Ecto neural progenitor cell (in vitro differentiated cells): ENCODE data around the gene NUTM2E.
"Not testable (repeated sequence)": the region's sequence is repeated elsewhere in the genome, so short reads cannot be mapped to it uniquely, and the experiment has no call there.

Source experiments
- DNase-seq: peaks from one replicate; pipeline ENCODE4 v3.0.0-alpha.2; 2018; ENCODE audit warnings: low spot score

The NUTM2E gene

GRCh38 chr10:79826496-79827215 lies at the start of gene NUTM2E:
Gene NUTM2E (plus strand): TSS chr10:79826739. CDS start chr10:79841741, 15,002 bp downstream.
- peak; percentile 81 for DNase-seq

GRCh38 chr10:79777997-79778396 lies 48.5 kb upstream of the NUTM2E start:
- not testable (repeated sequence) for DNase-seq

DNA sequence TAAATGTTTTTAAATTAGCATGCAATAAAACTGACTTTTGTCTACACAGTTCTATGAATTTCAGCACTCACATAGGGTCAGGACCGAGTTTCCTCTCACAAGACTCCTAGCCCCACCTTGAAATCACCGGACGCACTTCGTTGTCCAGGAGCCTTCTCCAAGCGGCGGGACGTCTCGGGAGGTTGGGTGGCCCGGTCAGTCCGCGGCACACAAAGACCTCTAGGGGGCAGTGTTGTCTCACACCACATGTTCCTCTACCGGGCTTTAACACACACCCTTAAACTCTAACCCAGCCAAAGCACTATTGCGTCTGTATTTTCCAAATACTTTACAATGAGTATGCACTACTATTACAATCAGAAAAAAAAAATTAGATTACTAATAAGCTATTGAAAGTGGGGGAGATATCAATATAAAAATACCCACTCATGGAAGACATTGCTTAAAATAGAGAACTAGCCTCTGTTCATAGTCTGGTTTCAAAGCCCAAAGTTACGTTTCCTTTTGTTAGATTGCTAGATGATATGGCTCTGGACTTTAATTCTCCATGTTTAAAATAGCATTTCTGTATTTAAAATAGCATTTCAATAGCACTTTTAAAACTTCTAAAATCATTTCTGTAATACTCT lies 47.1 kb upstream of the NUTM2E start:
- peak; percentile 79 for DNase-seq

- DNase-seq, result not testable (repeated sequence)
Measured at GRCh38 chr10:79779992-79780391, 46.5 kb upstream of the NUTM2E start.

GRCh38 chr10:79781584-79781983 lies 45.0 kb upstream of the NUTM2E start:
- not testable (repeated sequence) for DNase-seq

DNA sequence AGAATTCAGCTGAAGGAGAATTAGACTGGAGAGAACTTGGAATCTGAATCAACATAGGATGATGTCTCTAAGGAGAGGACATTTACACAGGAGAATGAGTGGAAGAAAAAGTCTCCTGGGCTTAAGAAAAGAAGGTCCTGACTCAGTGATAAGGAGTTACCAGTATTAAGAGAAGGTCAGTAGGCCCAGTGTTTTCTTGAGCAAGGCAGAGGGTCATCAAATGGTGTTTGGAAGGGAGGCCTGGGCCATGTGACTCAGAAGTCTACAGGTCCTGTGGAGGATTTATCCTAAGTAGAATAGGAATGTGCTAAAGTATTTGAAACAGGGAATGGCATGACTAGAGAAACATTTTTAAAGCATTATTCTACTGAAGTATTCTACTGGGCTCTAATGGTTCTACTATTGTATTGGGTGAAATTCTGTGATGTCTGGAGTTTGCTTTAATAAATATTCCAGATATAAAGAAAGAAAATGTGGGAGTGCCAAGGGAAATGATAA lies 39.0 kb upstream of the NUTM2E start:
- not testable (repeated sequence) for DNase-seq

- DNase-seq, result not testable (repeated sequence)
Measured at GRCh38 chr10:79789351-79789750, 37.2 kb upstream of the NUTM2E start.

DNA sequence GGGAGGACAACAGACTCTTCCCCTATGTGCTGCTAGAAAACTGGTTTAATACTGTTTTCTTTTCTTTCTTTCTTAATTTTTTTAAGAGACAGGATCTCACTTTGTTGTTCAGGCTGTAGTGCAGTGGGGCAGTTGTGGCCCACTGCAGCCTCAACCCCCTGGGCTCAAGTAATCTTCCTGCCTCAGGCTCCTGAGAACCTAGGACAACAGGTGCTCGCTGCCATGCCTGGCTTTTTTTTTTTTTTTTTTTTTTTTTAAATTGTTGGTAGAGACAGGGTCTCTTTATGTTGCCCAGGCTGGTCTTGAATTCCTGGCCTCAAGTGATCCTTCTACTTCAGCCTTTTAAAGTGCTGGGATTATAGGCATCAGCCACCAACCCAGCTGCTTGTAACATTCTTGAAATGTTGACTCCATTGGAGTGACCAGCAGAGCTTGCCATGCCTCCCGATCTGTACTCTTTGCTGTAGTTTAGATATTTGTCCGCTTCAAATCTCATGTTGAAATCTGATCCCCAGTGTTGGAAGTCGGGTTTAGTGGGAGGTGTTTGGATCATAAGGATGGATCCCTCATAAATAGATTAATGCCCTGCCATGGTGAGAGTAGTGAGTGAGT lies 34.5 kb upstream of the NUTM2E start:
- DNase-seq, result not testable (repeated sequence)

GRCh38 chr10:79799337-79799736 lies 27.2 kb upstream of the NUTM2E start:
- not testable (repeated sequence) for DNase-seq

GRCh38 chr10:79805857-79806256 lies 20.7 kb upstream of the NUTM2E start:
- not testable (repeated sequence) for DNase-seq

GRCh38 chr10:79811895-79812294 lies 14.6 kb upstream of the NUTM2E start:
- not testable (repeated sequence) for DNase-seq

- not testable (repeated sequence) for DNase-seq
Measured at GRCh38 chr10:79816290-79816689, 10.2 kb upstream of the NUTM2E start.

- not testable (repeated sequence) for DNase-seq
Measured at GRCh38 chr10:79823387-79823786, 3.2 kb upstream of the NUTM2E start.

DNA sequence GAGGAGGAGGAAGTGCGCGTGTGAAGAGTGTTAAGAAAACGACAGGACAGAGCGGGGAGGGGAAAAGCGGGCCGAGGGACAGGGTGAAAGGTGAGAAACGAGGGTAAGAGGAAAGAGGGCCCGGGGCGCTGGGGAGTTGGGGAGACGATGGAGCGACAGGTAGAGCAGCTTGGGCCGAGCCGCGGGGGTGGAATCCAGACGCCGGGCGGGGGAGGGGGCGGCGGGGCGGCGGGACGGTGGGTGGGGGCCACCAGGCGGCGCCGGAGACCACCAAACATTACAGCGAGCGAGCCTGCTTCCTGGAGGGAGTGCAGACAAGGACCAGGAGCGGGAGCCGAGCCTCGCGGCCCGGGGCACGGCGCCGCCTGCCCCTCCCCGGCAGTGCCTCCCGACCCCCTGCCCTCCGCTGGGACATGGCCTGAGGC lies 940 bp upstream of the NUTM2E start:
- peak; percentile 55 for DNase-seq

- DNase-seq, result peak; percentile 50
Measured at GRCh38 chr10:79826131-79826495, 426 bp upstream of the NUTM2E start.

DNA sequence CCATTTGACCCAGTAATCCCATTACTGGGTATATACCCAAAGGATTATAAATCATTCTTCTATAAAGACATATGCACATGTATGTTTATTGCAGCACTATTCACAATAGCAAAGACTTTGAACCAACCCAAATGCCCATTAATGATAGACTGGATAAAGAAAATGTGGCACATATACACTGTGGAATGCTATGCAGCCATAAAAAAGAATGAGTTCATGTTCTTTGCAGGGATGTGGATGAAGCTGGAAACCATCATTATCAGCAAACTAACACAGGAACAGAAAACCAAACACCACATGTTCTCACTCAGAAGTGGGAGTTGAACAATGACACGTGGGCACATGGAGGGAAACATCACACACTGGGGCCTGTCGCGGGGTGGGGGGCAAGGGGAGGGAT lies 7.3 kb downstream of the NUTM2E start:
- not testable (repeated sequence) for DNase-seq

DNA sequence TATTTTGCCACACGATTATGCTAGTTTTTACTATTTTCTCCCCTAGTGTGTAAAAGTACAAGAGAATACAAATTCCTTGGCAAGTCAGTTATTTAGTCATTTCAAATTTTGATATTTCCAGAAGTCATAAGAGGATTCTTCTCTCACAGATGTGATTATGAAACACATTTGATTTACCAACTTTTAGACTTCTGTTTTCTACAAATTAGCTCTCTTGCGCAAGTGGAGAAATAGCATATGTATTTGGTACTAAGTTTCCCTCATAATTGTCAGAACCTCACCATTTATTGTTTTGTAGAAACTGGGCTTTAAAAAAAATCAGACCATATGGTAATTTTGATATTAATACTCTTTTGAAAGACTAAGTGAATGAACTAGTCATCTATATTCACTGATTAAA lies 9.4 kb downstream of the NUTM2E start:
- DNase-seq, result not testable (repeated sequence)

GRCh38 chr10:79836891-79837290 lies 10.4 kb downstream of the NUTM2E start:
- DNase-seq, result not testable (repeated sequence)

- DNase-seq, result not testable (repeated sequence)
Measured at GRCh38 chr10:79838441-79838840, 11.9 kb downstream of the NUTM2E start.

DNA sequence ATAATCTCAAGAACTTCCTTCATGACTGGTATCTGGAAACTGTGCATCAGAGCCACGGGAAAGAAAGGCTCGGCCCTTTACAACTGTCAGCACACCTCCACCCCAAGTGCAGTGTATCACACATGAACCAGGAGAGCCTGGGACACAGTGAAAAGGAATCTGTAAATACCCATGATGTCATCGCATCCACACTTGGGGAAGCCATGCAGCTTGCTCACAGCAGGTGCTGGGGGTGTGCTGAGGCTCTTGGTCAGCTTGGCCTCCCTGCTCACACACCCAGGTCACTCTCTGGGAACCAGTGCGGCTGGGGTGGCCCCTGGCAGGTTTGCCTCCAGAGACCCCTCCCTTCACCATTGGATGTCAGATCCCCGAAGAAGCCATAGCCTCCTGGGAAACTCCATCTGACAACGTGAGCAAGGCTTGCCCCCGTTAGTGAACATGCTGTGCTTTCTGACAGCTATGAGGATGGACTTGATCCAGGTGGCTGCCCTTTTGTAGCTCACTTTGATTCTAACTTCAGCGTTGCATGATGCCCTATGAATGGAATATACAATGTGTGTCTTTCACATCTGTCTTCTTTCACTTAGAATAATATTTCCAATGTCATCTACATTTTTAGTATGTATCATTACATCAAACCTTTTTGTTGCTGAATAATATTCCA lies 26.8 kb downstream of the NUTM2E start:
- DNase-seq, result not testable (repeated sequence)

DNA sequence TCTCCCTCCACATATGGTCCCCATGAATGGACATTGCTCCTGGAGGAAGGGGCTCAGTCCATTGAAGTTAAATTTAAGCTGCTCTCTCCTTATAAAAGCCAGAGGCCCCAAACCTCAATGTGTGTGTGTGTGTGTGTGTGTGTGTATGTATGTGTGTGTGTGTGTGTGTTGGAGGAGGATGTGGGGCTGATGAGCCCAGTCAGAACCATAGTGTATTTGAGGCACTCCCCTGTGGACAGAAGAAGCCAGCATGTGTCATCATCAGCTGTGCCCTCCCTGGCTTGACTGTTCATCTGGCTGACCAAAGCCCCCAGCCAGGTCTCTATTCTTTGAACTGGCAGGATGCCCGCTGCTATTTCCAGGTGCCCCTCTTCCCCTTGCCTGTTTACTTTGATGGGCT lies 35.7 kb downstream of the NUTM2E start:
- not testable (repeated sequence) for DNase-seq

DNA sequence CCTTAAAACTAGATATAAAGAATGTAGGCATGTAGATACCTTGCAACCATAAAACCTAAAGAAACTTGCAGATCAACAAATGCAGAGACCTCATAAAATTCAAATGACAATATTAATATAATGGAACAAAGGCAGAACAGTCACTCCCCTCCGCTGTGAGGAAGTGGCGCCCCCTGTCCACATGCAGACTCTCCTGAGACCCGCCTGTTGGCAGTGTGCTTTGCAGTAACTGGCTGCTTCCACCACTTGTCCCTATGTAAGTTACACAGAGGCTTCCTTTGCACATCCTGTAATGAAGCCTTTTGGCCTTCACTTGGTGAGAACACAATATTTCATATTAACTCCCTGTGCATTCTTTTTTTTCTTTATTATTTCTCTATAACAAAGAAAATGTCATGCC lies 36.3 kb downstream of the NUTM2E start:
- DNase-seq, result not testable (repeated sequence)
